SK-N-SH (cell line): ENCODE results near the gene PGAM2. TPM values are rescaled to one million over a fixed set of nuclear protein-coding genes. Genes with fewer than 3 reads are reported as not detected.
A peak's percentile ranks its signal among the peaks of the same experiment; 100 is the strongest.

ENCODE experiments used
- CTCF ChIA-PET: fragments of 300-600, 350-600 bp; formaldehyde crosslinking; extraction: SDS; loops from one replicate; lab custom pipeline; 2021; lab: Yijun Ruan, JAX
- POLR2A ChIA-PET: fragments of 350-600 bp; sonication (Branson Sonifier 250); formaldehyde crosslinking; extraction: SDS; loops from one replicate; lab custom pipeline; 2020; ENCODE audit warnings: antibody characterized with exemption, inconsistent platforms; lab: Yijun Ruan, JAX
- DNase-seq: peaks from one replicate; pipeline ENCODE4 v3.0.0; 2012
- H2AFZ ChIP-seq: fragments of 200-600 bp; sonication (generic); 2 replicates; pipeline ENCODE4 v1.8.1; 2016; ENCODE audit warnings: antibody characterized with exemption, mild to moderate bottlenecking, low read depth
- H3F3A ChIP-seq: fragments of 200-600 bp; sonication (generic); replicated peaks from 2 replicates; pipeline ENCODE3; 2016; ENCODE audit warnings: antibody characterized with exemption, mild to moderate bottlenecking; ENCODE audit not compliant: insufficient read depth
- H3K27ac ChIP-seq, 2 experiments: fragments of 200-500 bp in 1 of 2; fragments of 200-600 bp in 1 of 2; sonication (Bioruptor generic) in 1 of 2; sonication (generic), shearing (Covaris generic) in 1 of 2; 2 replicates each; pipeline versions ENCODE4 v1.5.1 to v1.6.1; 2014 to 2016; ENCODE audit warnings: low read depth in 2 of 2, inconsistent platforms in 1 of 2, low read length in 1 of 2, mild to moderate bottlenecking in 1 of 2, mixed read lengths in 1 of 2
- H3K27me3 ChIP-seq: fragments of 200-600 bp; sonication (generic), shearing (Covaris generic); 2 replicates; pipeline ENCODE4 v1.6.1; 2016; ENCODE audit warnings: mixed run types; ENCODE audit not compliant: insufficient read depth
- H3K36me3 ChIP-seq, 2 experiments: fragments of 200-500 bp in 1 of 2; fragments of 200-600 bp in 1 of 2; sonication (Bioruptor generic) in 1 of 2; sonication (generic) in 1 of 2; replicated peaks in 1 of 2; 2 replicates each; pipeline versions ENCODE3 to v1.5.1; 2014 to 2016; ENCODE audit warnings: low read length in 1 of 2, mild to moderate bottlenecking in 1 of 2; ENCODE audit not compliant: insufficient read depth in 2 of 2, control insufficient read depth in 1 of 2
- H3K4me1 ChIP-seq, 2 experiments: fragments of 200-500 bp in 1 of 2; fragments of 200-600 bp in 1 of 2; sonication (Bioruptor generic) in 1 of 2; sonication (generic), shearing (Covaris generic) in 1 of 2; 2 replicates each; pipeline versions ENCODE4 v1.5.1 to v1.6.1; 2014 to 2016; ENCODE audit warnings: low read depth in 1 of 2, low read length in 1 of 2, mixed run types in 1 of 2; ENCODE audit not compliant: insufficient read depth in 2 of 2, control insufficient read depth in 1 of 2
- H3K4me2 ChIP-seq: fragments of 200-600 bp; sonication (generic), shearing (Covaris generic); 2 replicates; pipeline ENCODE4 v1.6.1; 2017; ENCODE audit warnings: mixed run types
- H3K4me3 ChIP-seq, 2 experiments: fragments of 200-500 bp in 1 of 2; fragments of 200-600 bp in 1 of 2; sonication (Bioruptor generic) in 1 of 2; sonication (generic), shearing (Covaris generic) in 1 of 2; 2 replicates each; pipeline versions ENCODE4 v1.5.1 to v1.8.1; 2014 to 2016; ENCODE audit warnings: low read depth in 2 of 2, inconsistent platforms in 1 of 2, low read length in 1 of 2, mild to moderate bottlenecking in 1 of 2, mixed read lengths in 1 of 2, moderate library complexity in 1 of 2
- H3K79me2 ChIP-seq: fragments of 200-600 bp; sonication (generic); 2 replicates; pipeline ENCODE4 v1.8.1; 2017; ENCODE audit warnings: mild to moderate bottlenecking; ENCODE audit not compliant: insufficient read depth
- H3K9ac ChIP-seq: fragments of 200-600 bp; sonication (generic); 2 replicates; pipeline ENCODE4 v1.6.1; 2017; ENCODE audit warnings: mixed run types
- H3K9me2 ChIP-seq: fragments of 200-600 bp; sonication (generic); 2 replicates; pipeline ENCODE4 v1.6.1; 2017; ENCODE audit warnings: mixed run types
- H3K9me3 ChIP-seq: fragments of 200-600 bp; sonication (generic); 2 replicates; pipeline ENCODE4 v1.6.1; 2017; ENCODE audit warnings: mixed run types, mild to moderate bottlenecking, moderate library complexity
- H4K20me1 ChIP-seq: fragments of 200-600 bp; sonication (generic); 2 replicates; pipeline ENCODE4 v1.6.1; 2017; ENCODE audit warnings: mild to moderate bottlenecking, mixed run types; ENCODE audit not compliant: insufficient read depth
- CHD2 ChIP-seq: fragments of 150-350 bp; IDR thresholded peaks from 2 replicates; pipeline ENCODE4 v1.6.1; 2018; ENCODE audit warnings: low read length; ENCODE audit not compliant: partially characterized antibody
- ELF1 ChIP-seq: IDR thresholded peaks from 2 replicates; pipeline ENCODE4 v1.4.0; 2012
- EP300 ChIP-seq, 2 experiments: IDR thresholded peaks; 2 replicates each; pipeline versions ENCODE4 v1.4.0 to v1.6.1; 2012; ENCODE audit warnings: borderline replicate concordance in 1 of 2, low read depth in 1 of 2, low read length in 1 of 2
- FOSL2 ChIP-seq: IDR thresholded peaks from 2 replicates; pipeline ENCODE4 v1.4.0; 2012; ENCODE audit warnings: low read depth, mild to moderate bottlenecking, moderate library complexity, borderline replicate concordance
- FOXM1 ChIP-seq: IDR thresholded peaks from 2 replicates; pipeline ENCODE4 v1.4.0; 2012; ENCODE audit warnings: low read depth, mild to moderate bottlenecking
- GABPA ChIP-seq: IDR thresholded peaks from 2 replicates; pipeline ENCODE4 v1.4.0; 2012; ENCODE audit warnings: low read depth, mild to moderate bottlenecking
- GATA2 ChIP-seq: sonication (generic); formaldehyde crosslinking; IDR thresholded peaks from 2 replicates; pipeline ENCODE4 v1.5.0; 2020; ENCODE audit warnings: mild to moderate bottlenecking, missing genetic modification reagents
- MEF2A ChIP-seq: IDR thresholded peaks from 2 replicates; pipeline ENCODE4 v1.4.0; 2012; ENCODE audit warnings: low read depth, borderline replicate concordance
- MXI1 ChIP-seq: IDR thresholded peaks from 2 replicates; pipeline ENCODE4 v1.6.1; 2012; ENCODE audit warnings: mild to moderate bottlenecking, low read depth, low read length, improper control_type of control experiment
- NFIC ChIP-seq: IDR thresholded peaks from 2 replicates; pipeline ENCODE4 v1.4.0; 2012; ENCODE audit warnings: borderline replicate concordance
- POLR2AphosphoS5 ChIP-seq: IDR thresholded peaks from 2 replicates; pipeline ENCODE4 v1.6.1; 2012; ENCODE audit warnings: low read depth, low read length
- RFX5 ChIP-seq: IDR thresholded peaks from 2 replicates; pipeline ENCODE4 v1.6.1; 2012; ENCODE audit warnings: mild to moderate bottlenecking, improper control_type of control experiment, low read length
- SMC3 ChIP-seq: IDR thresholded peaks from 2 replicates; pipeline ENCODE4 v1.6.1; 2012; ENCODE audit warnings: low read depth, low read length, improper control_type of control experiment
- TAF1 ChIP-seq: IDR thresholded peaks from 2 replicates; pipeline ENCODE4 v1.6.1; 2012; ENCODE audit warnings: low read depth, mild to moderate bottlenecking, low read length, moderate library complexity, borderline replicate concordance
- TCF12 ChIP-seq: IDR thresholded peaks from 2 replicates; pipeline ENCODE4 v1.4.0; 2012
- TEAD4 ChIP-seq: IDR thresholded peaks from 2 replicates; pipeline ENCODE4 v1.4.0; 2012; ENCODE audit warnings: mild to moderate bottlenecking, borderline replicate concordance; ENCODE audit not compliant: insufficient read depth
- YY1 ChIP-seq: IDR thresholded peaks from 2 replicates; pipeline ENCODE4 v1.4.0; 2012; ENCODE audit warnings: low read depth, mild to moderate bottlenecking
- WGBS: methylation state at CpG from one replicate; pipeline ENCODE4 v1.1.6; 2017; ENCODE audit warnings: low lambda C conversion rate; 5-methylcytosine and 5-hydroxymethylcytosine counted together
- polyA plus RNA-seq, 3 experiments: library from polyadenylated mRNA; depleted of rRNA; stranded (reverse); fragments of >200 nt; gene quantifications; 2 replicates each; pipeline ENCODE4 v1.2.3, GENCODE V29; 2012
- TF ChIP-seq, protein P1 (sequence below): fragments of 200-600 bp; sonication (generic); IDR thresholded peaks from 2 replicates; pipeline ENCODE4 v1.6.1; 2017; ENCODE audit warnings: antibody characterized with exemption, mild to moderate bottlenecking, moderate library complexity
- TF ChIP-seq, protein P2 (sequence below): IDR thresholded peaks from 2 replicates; pipeline ENCODE4 v1.4.0; 2012; ENCODE audit warnings: low read depth, borderline replicate concordance
- TF ChIP-seq, protein P3 (sequence below): fragments of 150-350 bp; IDR thresholded peaks from 2 replicates; pipeline ENCODE4 v1.6.1; 2016; ENCODE audit warnings: mild to moderate bottlenecking, low read depth, low read length
- TF ChIP-seq, protein P4 (sequence below): fragments of 150-350 bp; IDR thresholded peaks from 2 replicates; pipeline ENCODE4 v1.6.1; 2017; ENCODE audit warnings: antibody characterized with exemption, low read length, low read depth, borderline replicate concordance
- TF ChIP-seq, protein P5 (sequence below): IDR thresholded peaks from 2 replicates; pipeline ENCODE4 v1.4.0; 2012; ENCODE audit warnings: low read depth, borderline replicate concordance
- TF ChIP-seq, protein P6 (sequence below): IDR thresholded peaks from 2 replicates; pipeline ENCODE4 v1.4.0; 2012; ENCODE audit warnings: low read depth

The PGAM2 gene
- polyA plus RNA-seq, 1 of the 3 experiments (the other 2 are of a cell fraction): 0.79 TPM

DNA sequence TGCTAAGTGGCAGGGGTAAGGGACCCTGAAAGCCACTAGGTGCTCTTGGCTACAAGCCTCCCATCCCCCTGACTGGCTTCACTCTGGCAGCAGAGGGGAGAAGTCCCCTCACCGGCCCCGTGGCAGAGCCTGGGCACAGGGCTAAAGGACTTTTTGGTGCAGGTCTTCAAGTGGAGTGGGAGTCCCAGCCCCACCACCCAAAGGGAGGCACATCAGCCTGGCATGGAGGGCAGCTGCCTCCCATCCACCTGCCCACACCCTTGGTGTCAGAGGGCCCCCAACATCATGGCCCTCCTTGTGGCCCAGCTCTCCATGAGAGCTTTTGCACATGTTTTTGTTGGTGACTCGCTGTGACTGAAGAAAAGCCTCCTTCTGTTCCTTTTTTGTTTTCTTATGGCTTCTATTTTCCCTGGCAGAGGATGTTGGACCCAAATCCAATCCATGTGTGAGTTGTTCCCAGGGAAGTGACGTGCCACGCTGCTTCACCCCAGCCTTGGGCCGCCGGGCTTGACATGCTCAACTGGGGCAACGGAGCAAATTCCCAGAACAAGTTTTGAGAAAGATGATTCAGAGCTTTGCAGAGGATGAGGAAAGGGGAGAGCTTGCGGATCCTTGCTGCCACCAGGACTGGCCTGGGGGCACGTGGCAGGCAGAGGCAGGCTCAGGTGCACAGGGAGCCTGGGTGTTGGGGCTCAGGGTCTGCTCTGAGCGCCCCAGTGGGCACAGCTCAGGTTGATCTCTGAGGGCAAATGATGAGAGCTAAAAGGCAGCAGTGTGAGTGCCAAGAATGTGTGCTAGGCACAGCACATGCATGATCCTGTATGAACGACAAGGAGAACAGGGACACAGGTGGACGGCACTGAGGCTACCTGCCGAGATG, 36.8 kb upstream of the PGAM2 start:
- Histone ChIP-seq H3K9me3 (no peaks in the 10 kb centered on the region), H3K4me1 (peaks cover 27 to 42% of the 10 kb centered on the region in 2 experiments; a peak in 2 of 4 replicates), H3K79me2 (peaks cover 30% of the 10 kb centered on the region), H4K20me1 (no peaks in the 10 kb centered on the region), H3K9me2 (no peaks in the 10 kb centered on the region), H3K4me3 (no peak overlapping the region), H3K27me3 (no peaks in the 10 kb centered on the region), H3K27ac (peak overlapping the region in 1 of 2 experiments; percentile 93; a peak in 2 of 4 replicates), H3K4me2 (peak overlapping the region; percentile 40; the same call in 1 of the 2 replicates), H3F3A (peaks cover 42% of the 10 kb centered on the region), H3K36me3 (peaks cover 3 to 9% of the 10 kb centered on the region in 2 experiments), H3K9ac (peak overlapping the region; percentile 25; the same call in 1 of the 2 replicates), H2AFZ (no peak overlapping the region)
- POLR2A ChIA-PET: interaction anchor here (1.6 kb wide), 1 partner anchor 13 kb away, joined by 4 read pairs; no protein-coding TSS in a partner anchor
- TF ChIP-seq YY1 (no peak), TCF12 (peak; percentile 79), ELF1 (no peak), POLR2AphosphoS5 (no peak), SMC3 (no peak), GATA2 (CRISPR knock-in tag) (no peak), CHD2 (no peak), FOSL2 (0 out of 2 replicates have a peak, but pooled peaks have one; percentile 44), TAF1 (no peak), EP300 (IDR thresholded peaks at IDR 0.05; ENCODE audit: borderline replicate concordance in 1 of 2, low read depth in 1 of 2, low read length in 1 of 2) (0 out of 4 replicates have a peak, but pooled peaks of 1 of the 2 experiments have one; percentile 29), MXI1 (no peak), NFIC (no peak; the same call in 1 of the 2 replicates), MEF2A (no peak), GABPA (peak; percentile 43; the same call in 1 of the 2 replicates), FOXM1 (no peak), RFX5 (no peak), TEAD4 (no peak)
- TF ChIP-seq, protein P1, sequence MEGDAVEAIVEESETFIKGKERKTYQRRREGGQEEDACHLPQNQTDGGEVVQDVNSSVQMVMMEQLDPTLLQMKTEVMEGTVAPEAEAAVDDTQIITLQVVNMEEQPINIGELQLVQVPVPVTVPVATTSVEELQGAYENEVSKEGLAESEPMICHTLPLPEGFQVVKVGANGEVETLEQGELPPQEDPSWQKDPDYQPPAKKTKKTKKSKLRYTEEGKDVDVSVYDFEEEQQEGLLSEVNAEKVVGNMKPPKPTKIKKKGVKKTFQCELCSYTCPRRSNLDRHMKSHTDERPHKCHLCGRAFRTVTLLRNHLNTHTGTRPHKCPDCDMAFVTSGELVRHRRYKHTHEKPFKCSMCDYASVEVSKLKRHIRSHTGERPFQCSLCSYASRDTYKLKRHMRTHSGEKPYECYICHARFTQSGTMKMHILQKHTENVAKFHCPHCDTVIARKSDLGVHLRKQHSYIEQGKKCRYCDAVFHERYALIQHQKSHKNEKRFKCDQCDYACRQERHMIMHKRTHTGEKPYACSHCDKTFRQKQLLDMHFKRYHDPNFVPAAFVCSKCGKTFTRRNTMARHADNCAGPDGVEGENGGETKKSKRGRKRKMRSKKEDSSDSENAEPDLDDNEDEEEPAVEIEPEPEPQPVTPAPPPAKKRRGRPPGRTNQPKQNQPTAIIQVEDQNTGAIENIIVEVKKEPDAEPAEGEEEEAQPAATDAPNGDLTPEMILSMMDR: no peak
- TF ChIP-seq, protein P2, sequence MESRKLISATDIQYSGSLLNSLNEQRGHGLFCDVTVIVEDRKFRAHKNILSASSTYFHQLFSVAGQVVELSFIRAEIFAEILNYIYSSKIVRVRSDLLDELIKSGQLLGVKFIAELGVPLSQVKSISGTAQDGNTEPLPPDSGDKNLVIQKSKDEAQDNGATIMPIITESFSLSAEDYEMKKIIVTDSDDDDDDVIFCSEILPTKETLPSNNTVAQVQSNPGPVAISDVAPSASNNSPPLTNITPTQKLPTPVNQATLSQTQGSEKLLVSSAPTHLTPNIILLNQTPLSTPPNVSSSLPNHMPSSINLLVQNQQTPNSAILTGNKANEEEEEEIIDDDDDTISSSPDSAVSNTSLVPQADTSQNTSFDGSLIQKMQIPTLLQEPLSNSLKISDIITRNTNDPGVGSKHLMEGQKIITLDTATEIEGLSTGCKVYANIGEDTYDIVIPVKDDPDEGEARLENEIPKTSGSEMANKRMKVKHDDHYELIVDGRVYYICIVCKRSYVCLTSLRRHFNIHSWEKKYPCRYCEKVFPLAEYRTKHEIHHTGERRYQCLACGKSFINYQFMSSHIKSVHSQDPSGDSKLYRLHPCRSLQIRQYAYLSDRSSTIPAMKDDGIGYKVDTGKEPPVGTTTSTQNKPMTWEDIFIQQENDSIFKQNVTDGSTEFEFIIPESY: no peak
- TF ChIP-seq, protein P3, sequence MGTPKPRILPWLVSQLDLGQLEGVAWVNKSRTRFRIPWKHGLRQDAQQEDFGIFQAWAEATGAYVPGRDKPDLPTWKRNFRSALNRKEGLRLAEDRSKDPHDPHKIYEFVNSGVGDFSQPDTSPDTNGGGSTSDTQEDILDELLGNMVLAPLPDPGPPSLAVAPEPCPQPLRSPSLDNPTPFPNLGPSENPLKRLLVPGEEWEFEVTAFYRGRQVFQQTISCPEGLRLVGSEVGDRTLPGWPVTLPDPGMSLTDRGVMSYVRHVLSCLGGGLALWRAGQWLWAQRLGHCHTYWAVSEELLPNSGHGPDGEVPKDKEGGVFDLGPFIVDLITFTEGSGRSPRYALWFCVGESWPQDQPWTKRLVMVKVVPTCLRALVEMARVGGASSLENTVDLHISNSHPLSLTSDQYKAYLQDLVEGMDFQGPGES: no peak
- TF ChIP-seq, protein P4, sequence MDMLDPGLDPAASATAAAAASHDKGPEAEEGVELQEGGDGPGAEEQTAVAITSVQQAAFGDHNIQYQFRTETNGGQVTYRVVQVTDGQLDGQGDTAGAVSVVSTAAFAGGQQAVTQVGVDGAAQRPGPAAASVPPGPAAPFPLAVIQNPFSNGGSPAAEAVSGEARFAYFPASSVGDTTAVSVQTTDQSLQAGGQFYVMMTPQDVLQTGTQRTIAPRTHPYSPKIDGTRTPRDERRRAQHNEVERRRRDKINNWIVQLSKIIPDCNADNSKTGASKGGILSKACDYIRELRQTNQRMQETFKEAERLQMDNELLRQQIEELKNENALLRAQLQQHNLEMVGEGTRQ: no peak
- TF ChIP-seq, protein P5, sequence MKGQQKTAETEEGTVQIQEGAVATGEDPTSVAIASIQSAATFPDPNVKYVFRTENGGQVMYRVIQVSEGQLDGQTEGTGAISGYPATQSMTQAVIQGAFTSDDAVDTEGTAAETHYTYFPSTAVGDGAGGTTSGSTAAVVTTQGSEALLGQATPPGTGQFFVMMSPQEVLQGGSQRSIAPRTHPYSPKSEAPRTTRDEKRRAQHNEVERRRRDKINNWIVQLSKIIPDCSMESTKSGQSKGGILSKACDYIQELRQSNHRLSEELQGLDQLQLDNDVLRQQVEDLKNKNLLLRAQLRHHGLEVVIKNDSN: no peak
- TF ChIP-seq, protein P6, sequence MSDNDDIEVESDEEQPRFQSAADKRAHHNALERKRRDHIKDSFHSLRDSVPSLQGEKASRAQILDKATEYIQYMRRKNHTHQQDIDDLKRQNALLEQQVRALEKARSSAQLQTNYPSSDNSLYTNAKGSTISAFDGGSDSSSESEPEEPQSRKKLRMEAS: peak; percentile 70
- no peak for DNase-seq
- CTCF ChIA-PET: interaction anchor here (0.6 to 1.4 kb wide), 9 partner anchors 9 to 388 kb away, joined by 3 read pairs; partner anchors contain the start of genes NUDCD3 and POLD2
- 85% methylated on average over 14 of the region's 14 CpGs for WGBS
